NCI-H524 (cell line): Measurements from ENCODE around the gene ZNF543.
A peak's percentile ranks its signal among the peaks of the same experiment; 100 is the strongest.
"Not testable (repeated sequence)": the region's sequence is repeated elsewhere in the genome, so short reads cannot be mapped to it uniquely, and the experiment has no call there.

Source experiments
- DNase-seq, 2 experiments: peaks; one replicate each; lab custom pipeline; 2025; lab: John Stamatoyannopoulos, UW

ZNF543 gene

GRCh38 chr19:57321116-57321515, 844 bp downstream of the ZNF543 start:
- DNase-seq = no peak

- no peak for DNase-seq
Measured at GRCh38 chr19:57321751-57322150, 1.5 kb downstream of the ZNF543 start.

DNA sequence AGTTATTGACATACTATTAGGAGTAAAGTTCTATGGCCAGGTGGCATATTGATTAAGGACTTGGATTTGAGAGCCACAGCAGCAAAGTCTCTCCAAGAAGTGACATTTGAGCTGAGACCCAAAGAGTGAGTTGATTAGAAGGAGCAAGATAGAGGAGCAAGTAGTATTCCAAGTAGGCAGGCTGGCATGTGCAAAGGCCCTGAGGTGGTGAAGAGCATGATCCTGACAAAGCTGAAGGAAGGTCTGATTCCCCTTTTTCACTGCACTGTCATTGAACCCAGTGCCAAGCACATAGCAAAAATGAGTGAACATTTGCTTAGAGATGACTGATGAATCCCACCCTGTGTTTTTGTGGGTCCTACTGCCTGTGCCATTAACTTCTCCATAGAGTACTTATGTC, 4.7 kb downstream of the ZNF543 start:
- DNase-seq = no peak

DNA sequence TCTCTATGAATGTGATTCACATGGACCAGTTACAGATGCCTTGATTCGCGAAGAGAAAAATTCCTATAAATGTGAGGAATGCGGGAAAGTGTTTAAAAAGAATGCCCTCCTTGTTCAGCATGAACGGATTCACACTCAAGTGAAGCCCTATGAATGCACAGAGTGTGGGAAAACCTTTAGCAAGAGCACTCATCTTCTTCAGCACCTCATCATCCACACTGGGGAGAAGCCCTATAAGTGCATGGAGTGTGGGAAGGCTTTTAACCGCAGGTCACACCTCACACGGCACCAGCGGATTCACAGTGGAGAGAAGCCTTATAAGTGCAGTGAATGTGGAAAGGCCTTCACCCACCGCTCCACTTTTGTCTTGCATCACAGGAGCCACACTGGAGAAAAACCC, 7.7 kb downstream of the ZNF543 start:
- DNase-seq = no peak

GRCh38 chr19:57334191-57334590, 13.9 kb downstream of the ZNF543 start:
- DNase-seq = no peak

- DNase-seq = no peak
Measured at GRCh38 chr19:57338877-57339276, 18.6 kb downstream of the ZNF543 start.

DNA sequence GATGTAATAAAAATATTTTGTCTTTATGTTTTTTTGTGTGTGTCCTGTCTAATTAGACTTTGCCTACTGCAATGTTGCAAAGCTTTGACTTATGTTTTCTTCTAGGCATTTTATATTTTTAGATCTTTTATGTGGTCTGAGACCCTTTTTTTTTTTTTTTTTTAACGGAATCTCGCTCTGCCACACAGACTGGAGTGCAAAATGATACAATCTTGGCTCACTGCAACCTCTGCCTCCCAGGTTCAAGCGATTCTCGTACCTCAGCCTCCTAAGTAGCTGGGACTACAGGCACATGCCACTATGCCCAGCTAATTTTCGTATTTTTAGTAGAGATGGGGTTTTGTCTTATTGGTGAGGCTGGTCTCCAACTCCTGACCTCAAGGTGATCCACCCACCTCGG, 22.3 kb downstream of the ZNF543 start:
- no peak for DNase-seq

- DNase-seq = no peak
Measured at GRCh38 chr19:57348136-57348535, 27.9 kb downstream of the ZNF543 start.

DNA sequence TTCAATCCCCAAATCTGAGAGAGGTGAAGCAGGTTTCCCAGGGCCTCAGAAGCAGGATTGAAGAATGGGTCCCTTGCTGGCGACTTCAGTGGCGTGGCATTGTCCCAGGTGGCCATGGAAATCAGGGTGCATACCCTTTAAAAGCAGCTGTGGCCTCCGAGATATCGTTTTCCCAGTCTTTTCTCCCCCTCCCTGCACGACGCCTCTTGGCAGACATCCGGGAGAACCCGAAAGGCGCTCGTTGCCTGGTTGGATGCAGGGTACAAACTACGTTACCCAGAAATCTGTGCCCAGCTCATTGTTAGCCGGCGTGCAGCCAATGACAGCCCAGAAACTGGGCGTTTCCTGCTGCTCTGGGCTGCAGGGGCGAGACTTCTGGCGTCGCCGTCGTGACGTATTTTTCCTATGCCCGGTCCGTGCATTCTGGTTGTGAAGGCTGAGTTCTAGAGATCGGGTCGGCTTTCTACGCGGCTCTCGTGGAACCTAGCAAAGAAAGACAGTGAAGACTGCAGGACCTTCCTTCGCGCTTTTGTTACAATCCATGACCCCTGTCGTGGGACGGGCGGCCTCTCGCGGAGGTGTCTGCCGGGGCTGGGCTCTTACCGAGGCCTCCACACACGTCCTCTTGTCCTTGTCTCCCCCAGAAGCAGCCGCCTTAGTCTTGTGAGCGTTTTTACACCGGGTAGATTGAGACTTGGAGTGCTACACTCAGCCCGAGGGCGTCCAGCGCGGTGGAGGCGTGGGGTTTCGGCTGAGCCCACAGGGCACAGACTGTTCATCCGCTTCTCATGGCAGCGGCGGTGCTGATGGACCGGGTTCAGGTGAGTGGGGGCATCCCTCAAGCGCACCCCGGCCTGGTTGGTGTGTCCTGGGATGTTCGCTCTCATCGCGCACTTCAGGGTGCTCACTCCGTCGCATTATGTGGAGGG, 30.9 kb downstream of the ZNF543 start, which contains the start of gene ZNF304:
Gene ZNF304 (plus strand): TSS at position 395 of the 929 bp plus-strand sequence. CDS start 394 bp downstream, at position 789.
- peak; percentile 89 to 94 for DNase-seq

DNA sequence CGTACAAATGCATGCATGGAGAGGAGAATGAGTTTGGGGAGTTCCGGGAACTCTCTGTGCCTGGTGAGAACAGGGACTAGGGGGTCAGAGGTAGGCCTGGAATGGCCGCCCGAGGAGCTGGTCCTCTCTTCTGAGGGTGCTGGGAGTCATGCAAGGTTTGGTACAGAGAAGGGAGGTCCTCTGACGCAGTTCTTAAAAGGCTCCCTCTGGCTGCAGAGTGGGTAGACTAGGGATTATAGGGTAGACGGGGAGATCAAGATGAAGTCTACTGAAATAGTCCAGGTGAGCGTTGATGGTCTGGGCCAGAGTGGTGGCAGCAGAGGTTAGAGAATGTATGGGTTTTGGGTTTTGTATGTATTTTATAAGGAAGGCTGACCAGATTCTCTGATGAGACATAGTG, 31.6 kb downstream of the ZNF543 start:
- no peak for DNase-seq

DNA sequence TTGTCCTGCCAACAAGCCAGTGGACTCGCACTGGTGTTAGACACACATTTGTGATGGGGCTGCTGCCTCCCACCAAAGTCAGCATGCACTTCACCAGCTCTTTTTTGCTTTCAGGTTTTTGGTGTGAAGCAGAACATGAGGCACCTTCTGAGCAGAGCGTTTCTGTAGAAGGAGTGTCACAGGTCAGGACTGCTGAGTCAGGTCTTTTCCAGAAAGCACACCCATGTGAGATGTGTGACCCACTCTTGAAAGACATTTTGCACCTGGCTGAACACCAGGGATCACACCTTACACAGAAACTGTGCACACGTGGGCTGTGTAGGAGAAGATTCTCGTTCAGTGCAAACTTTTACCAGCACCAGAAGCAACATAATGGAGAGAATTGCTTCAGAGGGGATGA, 35.6 kb downstream of the ZNF543 start:
- no peak for DNase-seq

GRCh38 chr19:57357406-57357805, 37.1 kb downstream of the ZNF543 start:
- DNase-seq = no peak

DNA sequence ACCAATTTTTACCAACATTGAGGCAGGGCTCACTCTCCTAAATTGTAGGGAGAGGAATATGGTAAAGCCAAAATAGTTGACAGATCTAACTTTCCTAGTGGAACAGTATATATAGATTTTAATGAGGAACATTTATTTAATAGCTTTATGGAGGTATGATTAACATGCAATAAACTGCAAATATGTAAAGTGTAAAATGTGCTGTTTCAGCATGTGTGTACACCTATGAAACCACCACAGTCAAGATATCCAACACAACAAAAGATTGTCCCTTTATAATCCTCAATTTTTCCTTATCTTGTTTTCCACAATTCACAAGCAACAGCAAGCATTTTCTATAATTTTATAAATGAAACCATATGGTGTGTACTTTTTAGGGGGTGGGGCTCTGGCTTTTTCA, 39.0 kb downstream of the ZNF543 start:
- no peak for DNase-seq

GRCh38 chr19:57362419-57362818, 42.1 kb downstream of the ZNF543 start:
- no peak for DNase-seq

- peak; percentile 98 to 99 for DNase-seq
Measured at GRCh38 chr19:57362997-57363687, 42.9 kb downstream of the ZNF543 start, which contains the start of the genes TRAPPC2B and ZNF547. TRAPPC2B (plus strand) TSS chr19:57363551; CDS start chr19:57364834, 1,283 bp downstream. ZNF547 (plus strand) TSS chr19:57363551; CDS start chr19:57368556, 5,005 bp downstream.

DNA sequence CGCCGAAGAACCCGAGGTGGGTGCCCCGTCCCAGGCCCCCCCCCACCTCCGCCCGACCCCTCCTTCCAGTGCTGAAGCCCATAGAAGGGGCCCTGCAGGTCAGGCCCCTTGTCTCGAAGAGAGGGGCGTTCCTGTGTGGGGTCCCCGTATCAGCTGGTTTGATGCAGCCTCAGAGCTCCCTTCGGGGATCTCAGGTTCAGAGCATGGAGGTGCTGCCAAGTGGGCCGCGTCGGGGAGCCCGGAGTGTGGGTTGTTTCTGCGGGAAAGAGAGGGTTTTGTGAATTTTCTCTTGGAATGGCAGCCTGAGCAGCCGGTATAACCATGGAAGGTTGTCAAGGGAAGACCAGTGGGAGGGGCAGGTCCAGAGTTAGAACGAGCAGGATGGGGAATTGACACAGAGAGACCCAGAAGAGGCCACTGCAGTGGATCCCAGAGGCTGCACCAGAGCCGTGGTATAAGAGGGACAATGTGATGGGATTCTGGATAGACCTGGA, 43.5 kb downstream of the ZNF543 start:
- peak in 1 of 2 experiments; percentile 33 for DNase-seq

GRCh38 chr19:57366776-57367175, 46.5 kb downstream of the ZNF543 start:
- no peak for DNase-seq

- DNase-seq = no peak
Measured at GRCh38 chr19:57374179-57374578, 53.9 kb downstream of the ZNF543 start.

DNA sequence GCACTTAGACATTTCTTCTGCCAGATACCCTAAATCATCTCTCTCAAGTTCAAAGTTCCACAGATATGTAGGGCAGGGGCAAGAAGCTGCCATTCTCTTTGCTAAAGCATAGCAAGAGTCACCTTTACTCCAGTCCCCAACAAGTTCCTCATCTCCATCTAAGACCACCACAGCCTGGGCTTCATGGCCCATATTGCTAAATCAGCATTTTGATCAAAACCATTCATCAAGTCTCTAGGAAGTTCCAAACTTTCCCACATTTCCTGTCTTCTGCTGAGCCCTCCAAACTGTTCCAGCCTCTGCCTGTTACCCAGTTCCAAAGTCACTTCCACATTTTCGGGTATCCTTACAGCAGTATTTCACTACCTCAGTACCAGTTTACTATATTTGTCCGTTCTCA, 54.4 kb downstream of the ZNF543 start:
- DNase-seq = not testable (repeated sequence)

DNA sequence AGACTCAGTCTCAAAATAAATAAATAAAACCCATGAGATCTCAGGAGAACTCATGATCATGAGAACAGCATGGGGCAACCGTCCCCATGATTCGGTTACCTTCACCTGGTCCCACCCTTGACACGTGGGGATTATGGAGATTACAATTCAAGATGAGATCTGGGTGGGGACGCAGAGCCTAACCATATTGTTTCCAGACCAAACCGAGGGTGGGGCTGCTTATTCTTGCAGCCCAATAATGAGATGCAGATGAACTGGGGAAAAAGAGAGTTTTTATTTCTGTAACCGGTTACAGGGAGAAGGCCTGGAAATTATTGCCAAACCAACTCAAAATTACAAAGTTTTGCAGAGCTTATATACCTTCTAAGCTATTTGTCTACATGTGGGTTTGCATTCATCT, 55.9 kb downstream of the ZNF543 start:
- DNase-seq = no peak

DNA sequence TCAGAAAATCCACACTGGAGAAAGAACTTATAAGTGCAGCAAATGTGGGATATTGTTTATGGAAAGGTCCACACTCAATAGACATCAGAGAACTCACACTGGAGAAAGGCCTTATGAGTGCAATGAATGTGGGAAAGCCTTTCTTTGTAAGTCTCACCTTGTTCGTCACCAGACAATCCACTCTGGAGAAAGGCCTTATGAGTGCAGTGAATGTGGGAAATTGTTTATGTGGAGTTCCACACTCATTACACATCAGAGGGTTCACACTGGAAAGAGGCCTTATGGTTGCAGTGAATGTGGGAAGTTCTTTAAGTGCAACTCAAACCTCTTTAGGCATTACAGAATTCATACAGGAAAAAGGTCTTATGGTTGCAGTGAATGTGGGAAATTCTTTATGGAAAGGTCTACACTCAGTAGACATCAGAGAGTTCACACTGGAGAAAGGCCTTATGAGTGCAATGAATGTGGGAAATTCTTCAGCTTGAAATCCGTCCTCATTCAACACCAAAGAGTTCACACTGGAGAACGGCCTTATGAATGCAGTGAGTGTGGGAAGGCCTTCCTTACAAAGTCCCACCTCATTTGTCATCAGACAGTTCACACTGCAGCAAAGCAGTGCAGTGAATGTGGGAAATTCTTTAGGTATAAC, 57.4 kb downstream of the ZNF543 start:
- no peak for DNase-seq
